GM12873 (cell line): ENCODE data around the gene SEMA4A.
A peak's percentile ranks its signal among the peaks of the same experiment; 100 is the strongest.

Experiments used
- TF ChIP-seq, protein P1 (sequence below): IDR thresholded peaks from 2 replicates; pipeline ENCODE4 v1.5.1; 2012; ENCODE audit warnings: low read depth, mild to moderate bottlenecking, moderate library complexity, low read length, control low read depth; ENCODE audit not compliant: insufficient read depth; ENCODE audit errors: missing control alignments

SEMA4A gene

DNA sequence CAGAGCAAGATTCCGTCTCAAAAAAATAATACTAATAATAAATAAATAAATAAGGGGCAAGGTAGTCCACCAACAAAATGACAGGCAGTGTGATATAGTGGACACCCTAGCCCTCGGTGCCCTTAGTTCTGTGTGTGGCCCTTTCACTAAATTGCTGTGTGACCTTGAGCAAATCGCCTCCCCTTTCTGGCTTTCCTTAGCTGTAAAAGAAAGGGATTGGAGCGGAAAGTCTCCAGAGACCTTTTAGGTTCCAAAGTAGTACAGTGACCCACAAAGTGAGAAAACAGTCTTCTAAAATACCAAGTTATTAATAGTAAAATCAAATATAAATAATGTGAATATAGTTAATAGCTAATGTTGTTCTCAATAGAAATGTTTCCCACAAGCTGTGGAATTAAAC is 31.3 kb upstream of the SEMA4A start:
- TF ChIP-seq, protein P1, sequence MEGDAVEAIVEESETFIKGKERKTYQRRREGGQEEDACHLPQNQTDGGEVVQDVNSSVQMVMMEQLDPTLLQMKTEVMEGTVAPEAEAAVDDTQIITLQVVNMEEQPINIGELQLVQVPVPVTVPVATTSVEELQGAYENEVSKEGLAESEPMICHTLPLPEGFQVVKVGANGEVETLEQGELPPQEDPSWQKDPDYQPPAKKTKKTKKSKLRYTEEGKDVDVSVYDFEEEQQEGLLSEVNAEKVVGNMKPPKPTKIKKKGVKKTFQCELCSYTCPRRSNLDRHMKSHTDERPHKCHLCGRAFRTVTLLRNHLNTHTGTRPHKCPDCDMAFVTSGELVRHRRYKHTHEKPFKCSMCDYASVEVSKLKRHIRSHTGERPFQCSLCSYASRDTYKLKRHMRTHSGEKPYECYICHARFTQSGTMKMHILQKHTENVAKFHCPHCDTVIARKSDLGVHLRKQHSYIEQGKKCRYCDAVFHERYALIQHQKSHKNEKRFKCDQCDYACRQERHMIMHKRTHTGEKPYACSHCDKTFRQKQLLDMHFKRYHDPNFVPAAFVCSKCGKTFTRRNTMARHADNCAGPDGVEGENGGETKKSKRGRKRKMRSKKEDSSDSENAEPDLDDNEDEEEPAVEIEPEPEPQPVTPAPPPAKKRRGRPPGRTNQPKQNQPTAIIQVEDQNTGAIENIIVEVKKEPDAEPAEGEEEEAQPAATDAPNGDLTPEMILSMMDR, result no peak

DNA sequence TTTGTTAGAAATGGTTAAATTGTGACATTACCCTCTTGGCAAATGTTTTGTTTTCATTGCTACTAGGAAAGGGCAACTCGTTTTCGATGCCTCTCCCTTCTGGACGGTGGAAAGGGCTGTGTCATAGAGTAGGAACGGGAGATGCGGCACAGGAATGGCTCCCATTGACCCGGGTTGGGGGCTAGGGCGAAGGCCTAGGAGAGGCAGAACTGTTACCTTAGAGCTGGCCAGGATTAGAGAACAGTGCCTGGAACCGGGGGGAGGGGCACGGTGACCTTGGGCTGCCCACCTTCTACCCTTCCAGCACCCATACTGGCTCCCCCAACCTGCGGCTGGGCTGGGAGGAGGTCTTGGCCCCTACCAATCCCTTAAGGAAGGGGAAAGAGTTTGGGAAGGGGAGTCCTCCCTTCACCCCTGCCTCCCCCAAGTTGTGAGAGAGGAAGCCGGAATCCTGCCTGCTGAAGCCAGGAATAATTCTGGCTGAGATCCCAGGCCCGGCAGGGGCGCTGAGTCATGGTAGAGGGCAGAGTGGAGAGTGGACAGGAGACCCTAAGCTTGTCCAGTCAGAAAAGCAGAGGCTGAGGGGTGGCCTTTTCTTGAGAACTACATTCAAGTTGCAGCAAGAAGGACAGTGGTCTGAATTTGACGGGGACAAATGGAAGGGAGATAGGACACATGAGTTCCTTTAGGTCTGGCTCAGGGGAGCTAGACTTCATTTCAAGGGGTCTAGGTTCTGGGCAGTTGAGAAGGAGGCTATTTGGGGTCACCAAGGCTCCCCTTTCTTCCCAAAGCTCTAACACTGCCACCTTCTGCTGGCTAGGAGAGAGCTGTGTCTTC is 30.6 kb upstream of the SEMA4A start:
- TF ChIP-seq, protein P1, result no peak

DNA sequence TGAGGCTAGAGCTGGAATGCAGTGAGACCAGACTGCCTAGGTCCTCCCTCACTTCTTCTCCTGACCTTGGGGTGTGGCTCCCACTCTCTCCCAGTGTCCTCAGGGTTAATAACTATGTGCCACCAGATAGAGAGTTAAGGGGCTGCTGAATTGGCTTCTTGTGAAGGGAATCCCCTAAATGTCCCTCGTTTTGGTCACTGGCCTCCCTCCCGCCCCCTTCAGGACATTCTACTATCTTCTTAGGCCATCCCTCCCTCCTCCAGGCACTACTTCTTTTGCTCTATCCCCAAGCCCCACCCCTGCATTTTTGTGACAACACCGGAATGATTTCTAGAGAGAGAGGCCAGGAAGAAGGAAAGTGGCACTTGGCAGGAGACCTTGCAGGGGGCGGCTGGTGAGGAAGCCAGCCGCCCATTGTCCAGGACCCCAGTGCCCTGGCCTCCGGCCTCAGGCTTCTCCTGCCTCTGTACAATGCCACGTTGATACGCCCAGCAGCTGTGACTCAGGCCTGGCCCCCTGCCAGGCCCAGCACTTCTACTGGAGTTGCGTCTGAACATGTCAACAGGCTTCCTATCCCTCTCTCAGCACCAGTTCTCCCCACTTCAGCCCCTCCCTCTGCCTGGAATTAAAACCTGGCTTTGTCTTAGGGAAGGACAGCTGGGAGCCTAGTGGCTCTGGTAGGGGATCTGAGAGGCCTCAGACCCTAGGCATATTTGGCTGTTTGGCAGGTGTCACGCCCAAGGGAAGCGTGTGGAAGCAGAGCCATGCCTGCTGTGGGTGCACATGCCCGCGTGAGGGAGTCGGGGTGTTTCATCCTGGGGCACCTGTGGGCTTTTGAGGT is 29.8 kb upstream of the SEMA4A start:
- TF ChIP-seq, protein P1, result peak; percentile 43

GRCh38 chr1:156124557-156125483 is 28.6 kb upstream of the SEMA4A start:
- TF ChIP-seq, protein P1, result no peak

DNA sequence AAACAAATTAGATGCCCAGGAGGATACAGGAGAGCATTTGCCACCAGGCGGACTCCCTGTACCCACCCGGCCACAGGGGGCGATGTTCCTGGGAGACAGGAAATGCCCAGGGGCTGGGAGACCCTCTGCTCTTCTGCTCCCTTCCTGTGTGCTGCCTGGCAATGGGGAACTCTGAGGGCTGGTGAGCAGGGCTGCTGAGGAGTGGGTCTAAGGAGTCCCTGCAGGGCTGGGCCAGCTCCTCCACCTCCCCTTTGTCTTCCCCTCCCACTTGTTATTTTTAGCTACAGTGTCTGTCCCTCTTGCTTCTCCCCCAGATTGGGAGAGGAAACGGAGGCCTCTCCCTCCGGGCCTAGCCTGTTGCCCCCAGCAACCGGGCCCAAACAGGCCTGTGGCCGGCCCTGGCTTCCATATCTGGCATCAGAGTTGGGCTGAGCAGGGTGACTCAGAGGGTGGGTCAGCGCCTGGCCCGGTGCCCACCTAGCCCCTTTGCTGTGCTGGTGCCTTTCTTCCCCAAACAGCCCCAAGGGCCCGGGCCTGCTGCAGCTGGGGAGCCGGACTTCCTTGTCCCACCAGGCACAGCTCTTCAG is 27.2 kb upstream of the SEMA4A start:
- TF ChIP-seq, protein P1, result peak; percentile 60

DNA sequence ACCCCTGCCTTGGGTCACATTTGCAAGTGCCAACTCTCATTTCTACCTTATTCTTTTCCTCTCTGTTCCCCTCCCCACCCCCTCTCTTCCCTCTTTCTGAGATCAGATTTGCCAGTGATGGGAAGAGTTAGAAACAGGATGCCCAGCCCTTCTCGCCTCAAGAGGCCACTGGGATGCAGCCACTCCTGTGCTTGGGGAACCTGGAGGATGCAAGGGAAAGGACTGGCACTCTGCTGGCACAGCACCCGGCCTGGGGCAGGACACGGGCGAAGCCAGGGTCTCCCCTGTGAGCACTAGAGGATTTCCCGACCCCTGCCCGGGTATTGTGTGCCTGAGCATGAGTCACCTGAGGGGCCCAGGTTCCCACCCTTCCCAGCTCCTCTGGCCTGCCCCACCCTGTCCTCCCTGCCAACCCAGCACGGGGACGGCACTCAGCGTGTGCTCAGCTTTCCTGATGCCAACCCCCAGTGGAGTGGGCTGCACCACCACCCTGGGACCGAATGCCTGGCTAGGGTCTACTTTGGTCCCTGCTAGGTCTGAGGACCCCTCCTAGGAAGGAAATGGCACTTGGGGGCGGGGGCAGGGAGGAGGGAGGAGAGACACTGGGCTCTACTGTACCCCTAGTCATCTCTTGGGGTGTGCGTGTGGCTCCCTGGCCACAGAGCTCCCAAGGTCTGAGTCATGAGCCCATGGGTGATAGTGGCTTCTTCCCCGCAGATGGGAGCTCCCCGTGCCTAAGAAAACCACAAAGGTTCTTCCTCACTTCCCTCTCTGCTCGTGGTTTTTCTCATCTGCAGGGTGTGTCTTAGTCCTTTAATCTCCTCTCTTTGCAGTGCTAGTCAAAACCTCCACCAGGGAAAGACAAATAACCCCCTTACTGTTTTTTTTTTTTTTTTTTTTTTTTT is 26.5 kb upstream of the SEMA4A start:
- TF ChIP-seq, protein P1, result no peak
